ENCODE data around the gene SLC27A3.

Gene SLC27A3

GRCh38 chr1:153801028-153801625 lies 25.9 kb downstream of the SLC27A3 start:
- no peak for DNase-seq

- DNase-seq = no peak
These were observed 26.8 kb downstream of the SLC27A3 start for GRCh38 chr1:153801786-153802697.

DNA sequence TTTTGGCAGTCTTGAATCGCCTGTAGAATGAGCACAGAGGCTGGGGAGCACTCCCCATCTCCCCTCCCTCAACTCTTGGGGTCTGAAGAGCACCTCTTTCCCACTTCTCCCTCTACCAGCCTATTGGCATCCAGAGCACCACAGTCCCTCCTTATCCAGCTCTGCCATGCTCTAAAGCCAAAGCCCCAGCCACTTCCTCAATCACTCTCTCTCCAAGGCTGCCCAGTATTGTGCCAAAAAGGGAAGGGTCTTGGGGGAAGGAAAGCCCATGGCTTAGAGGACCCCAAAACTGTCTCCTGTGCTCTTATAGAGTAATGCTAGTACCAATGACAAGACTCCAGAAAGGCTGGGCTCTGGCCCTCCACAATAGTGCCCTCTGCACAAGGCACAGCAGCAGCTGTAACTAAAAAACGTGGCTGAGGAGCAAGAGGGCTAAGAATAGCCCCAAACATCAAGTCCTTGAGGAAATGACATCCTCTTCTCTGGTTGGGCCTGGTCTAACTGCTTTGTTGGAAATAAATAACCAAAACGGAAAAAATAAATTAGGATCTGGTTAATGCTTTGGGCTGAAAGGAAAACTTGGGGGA lies 28.4 kb downstream of the SLC27A3 start:
- no peak for DNase-seq

GRCh38 chr1:153804112-153804511 lies 28.9 kb downstream of the SLC27A3 start:
- DNase-seq = no peak

DNA sequence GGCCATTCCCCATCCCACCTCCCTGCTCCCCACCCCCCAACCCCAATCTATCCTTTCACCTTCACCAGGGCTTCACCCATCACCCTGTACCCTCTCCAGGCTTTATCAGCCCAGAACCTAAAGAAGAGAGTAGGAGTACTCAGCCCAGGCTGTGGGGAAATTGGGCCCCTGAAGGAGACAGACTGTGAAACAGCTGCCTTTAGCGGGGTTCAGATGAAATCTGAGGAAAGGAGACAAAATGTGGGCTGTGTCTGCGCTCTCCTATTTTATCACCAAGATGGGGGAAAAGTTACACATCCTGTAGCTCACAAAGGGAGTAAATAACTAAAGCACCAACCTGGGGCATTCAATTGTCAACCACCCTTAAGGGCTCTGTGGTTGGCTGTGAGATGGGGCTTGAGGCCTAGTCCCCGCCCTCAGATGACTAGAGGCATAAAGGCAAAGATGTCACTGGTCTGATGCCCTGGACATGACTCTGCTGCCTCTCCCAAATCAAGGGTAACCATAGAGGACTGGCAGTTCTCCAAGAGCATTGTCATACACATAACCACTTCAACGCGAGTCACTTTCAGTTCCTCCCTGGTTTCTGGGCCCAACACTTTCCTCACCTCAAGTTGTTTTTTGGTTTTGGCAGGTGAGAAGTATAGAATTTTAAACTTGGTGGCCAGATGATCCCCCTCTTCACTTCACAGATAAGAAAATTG lies 30.0 kb downstream of the SLC27A3 start:
- peak; percentile 21 to 36 for DNase-seq

DNA sequence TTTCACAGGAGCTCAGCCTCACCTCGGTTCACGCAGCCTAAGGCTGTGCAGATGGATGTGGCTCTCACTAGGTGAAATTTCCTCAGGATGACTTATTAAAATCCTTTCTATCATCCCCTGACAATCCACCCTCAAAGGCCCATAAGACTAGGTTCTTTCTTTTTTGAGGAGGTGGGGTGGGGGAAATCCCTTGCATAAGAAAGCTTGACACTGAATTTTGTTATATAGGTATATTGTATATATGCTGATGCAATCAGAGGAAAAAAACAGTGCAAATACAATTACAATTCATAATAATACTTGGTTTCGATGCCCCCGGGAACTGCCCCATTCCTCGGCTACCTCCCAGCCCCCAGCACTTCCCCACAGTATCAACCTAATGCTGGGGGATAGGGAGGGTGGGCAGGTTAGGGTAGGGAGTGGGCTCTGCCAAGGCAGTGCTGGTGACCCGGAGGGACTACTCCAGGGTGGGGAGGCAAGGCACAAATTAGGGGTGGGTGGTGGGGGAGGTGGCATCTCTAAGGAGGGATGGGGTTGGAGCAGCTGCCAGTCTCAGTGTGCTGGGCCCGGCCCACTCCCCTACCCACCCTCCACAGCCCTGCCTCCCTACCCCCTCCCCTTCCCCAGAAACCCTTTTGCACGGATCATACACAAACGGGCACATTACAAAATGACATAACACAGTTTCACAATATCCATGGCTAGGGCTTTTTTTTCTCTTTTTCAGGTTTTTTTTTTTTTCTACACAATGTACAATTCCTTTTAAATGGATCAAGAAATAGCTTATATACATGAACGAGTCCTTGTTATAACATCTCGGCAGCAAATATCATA lies 30.9 kb downstream of the SLC27A3 start:
- DNase-seq = no peak

DNA sequence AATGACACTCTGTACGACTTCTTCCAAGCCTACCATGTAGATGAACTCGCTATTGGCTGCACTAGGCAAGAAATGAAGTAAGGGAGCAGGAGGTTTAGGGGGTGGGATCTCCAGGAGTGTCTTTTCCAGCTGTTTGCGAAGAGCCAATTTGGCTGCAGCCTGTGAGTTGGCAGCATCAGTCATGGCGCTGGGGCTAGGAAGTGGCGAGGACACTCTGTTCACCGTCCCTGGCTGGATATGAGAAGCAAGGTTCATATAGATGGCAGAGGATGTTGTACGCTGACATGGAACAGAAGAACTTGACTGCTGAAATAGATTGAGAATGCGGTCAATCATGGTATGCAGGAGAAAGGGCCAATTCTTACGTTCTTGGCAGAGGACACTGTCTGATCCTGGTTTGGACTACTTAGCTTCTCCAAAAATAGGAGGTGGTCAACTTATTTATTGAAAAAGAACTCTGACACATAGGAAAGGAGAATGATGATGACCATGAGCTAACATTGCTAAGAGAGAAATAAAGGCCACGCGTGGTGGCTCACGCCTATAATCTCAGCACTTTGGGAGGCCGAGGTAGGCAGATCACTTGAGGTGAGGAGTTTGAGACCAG lies 41.2 kb downstream of the SLC27A3 start:
- no peak for DNase-seq

- no peak for DNase-seq
These were observed 43.7 kb downstream of the SLC27A3 start for GRCh38 chr1:153818876-153819275.

DNA sequence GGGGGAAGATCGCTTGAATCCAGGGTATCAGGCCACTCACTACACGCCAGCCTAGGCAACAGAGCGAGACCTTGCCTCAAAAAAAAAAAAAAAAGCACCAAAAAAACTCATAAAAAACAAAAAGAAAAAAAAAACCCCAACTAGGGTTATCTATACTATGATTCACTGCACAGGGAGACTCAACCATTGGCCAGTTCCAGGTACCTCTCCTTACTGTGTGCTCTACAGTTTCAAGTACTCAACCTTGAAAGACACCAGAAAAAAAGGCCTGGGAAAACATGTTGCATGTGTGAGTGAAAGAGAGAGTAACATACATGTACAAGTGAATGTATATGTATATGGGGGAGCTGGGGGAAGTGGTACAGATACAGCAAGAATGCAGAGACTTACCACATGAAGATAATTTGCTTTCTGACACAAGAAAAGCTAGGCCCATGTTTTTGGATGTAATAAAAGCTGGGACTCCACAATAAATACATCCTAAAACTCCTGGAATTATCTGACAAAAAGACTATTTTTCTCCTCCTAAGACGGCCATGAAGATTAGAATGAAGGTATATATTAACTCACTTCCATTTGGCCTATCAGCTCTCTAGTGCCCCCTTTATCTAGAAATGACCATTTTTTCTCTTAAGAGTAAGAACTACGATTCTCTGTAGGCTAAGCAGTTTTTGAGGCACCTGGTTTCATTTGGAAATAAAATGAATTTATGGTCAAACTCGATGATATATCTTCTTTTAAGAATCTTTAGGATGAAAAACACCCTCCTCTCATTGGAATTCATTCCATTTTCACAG lies 52.2 kb downstream of the SLC27A3 start:
- DNase-seq = no peak

Measured in activated CD4-positive, alpha-beta T cell treated with anti-CD3 and anti-CD28 coated beads, Interleukin-2, amount 50 U/mL, for 4 hours (primary cell).